SJSA1 (cell line): ENCODE results near the gene ANKRD12. TPM values are rescaled to one million over a fixed set of nuclear protein-coding genes. Genes with fewer than 3 reads are reported as not detected.

Experiments used
- DNase-seq, 2 experiments: peaks; one replicate each; pipeline ENCODE4 v3.0.0-alpha.2; 2015 to 2020; ENCODE audit warnings: low spot score in 2 of 2, low read depth in 1 of 2
- H3K27ac ChIP-seq: fragments of 250-450 bp; sonication (Bioruptor Pico); 2 replicates; pipeline ENCODE4 v1.5.1; 2020; ENCODE audit warnings: mild to moderate bottlenecking, moderate library complexity
- H3K27me3 ChIP-seq: fragments of 250-450 bp; sonication (Bioruptor Pico); replicated peaks from 2 replicates; pipeline ENCODE4 v1.5.1; 2020; ENCODE audit warnings: mild to moderate bottlenecking, moderate library complexity
- H3K36me3 ChIP-seq: fragments of 250-450 bp; sonication (Bioruptor Pico); 2 replicates; pipeline ENCODE4 v1.5.1; 2020; ENCODE audit warnings: mild to moderate bottlenecking
- H3K4me1 ChIP-seq: fragments of 250-450 bp; sonication (Bioruptor Pico); replicated peaks from 2 replicates; pipeline ENCODE4 v1.6.1; 2021; ENCODE audit warnings: mild to moderate bottlenecking
- H3K4me3 ChIP-seq: fragments of 250-450 bp; sonication (Bioruptor Pico); 2 replicates; pipeline ENCODE4 v1.5.1; 2020; ENCODE audit warnings: mild to moderate bottlenecking
- H3K9me3 ChIP-seq: fragments of 250-450 bp; sonication (Bioruptor Pico); replicated peaks from 2 replicates; pipeline ENCODE4 v1.5.1; 2020; ENCODE audit warnings: mild to moderate bottlenecking
- total RNA-seq: library from RNA; depleted of rRNA; stranded (reverse); fragments of >200 nt; shearing (Covaris generic); gene quantifications from 2 replicates; pipeline ENCODE4 v1.2.3, GENCODE V29; 2014; rRNA removed

ANKRD12 gene
- total RNA-seq, 1 experiment from 2014 or later = 38.8 TPM

- H3K27me3 ChIP-seq = no peaks in the 10 kb centered on the region
- no peaks in the 10 kb centered on the region; the same call in 1 of the 2 replicates for H3K4me1 ChIP-seq
- H3K9me3 ChIP-seq = no peaks in the 10 kb centered on the region
- H3K36me3 ChIP-seq = peaks cover 8% of the 10 kb centered on the region
- H3K27ac ChIP-seq = no peak overlapping the region
- no peak overlapping the region for H3K4me3 ChIP-seq
- no peak for DNase-seq
Measured at GRCh38 chr18:9330419-9330818, 193.8 kb downstream of the ANKRD12 start.

- peak overlapping the region; percentile 58 for H3K27ac ChIP-seq
- H3K36me3 ChIP-seq = peaks cover 26% of the 10 kb centered on the region
- peak overlapping the region; percentile 90 for H3K4me3 ChIP-seq
- no peaks in the 10 kb centered on the region for H3K9me3 ChIP-seq
- H3K27me3 ChIP-seq = no peaks in the 10 kb centered on the region
- H3K4me1 ChIP-seq = peaks cover 24% of the 10 kb centered on the region
- peak in 1 of 2 experiments; percentile 92 for DNase-seq
Measured at GRCh38 chr18:9333441-9334328, 197.1 kb downstream of the ANKRD12 start.

GRCh38 chr18:9334329-9334972, 197.9 kb downstream of the ANKRD12 start, which contains the start of gene TWSG1:
TSS of gene TWSG1 (plus strand) at chr18:9334773. CDS start at chr18:9337230, 2,457 bp downstream.
- Histone ChIP-seq H3K27ac (peak within 1 kb of the TSS; percentile 68), H3K27me3 (no peaks in the 10 kb centered on the region), H3K4me1 (peaks cover 24% of the 10 kb centered on the region), H3K4me3 (peak within 1 kb of the TSS; percentile 90), H3K36me3 (peaks cover 32% of the 10 kb centered on the region), H3K9me3 (no peaks in the 10 kb centered on the region)
- DNase-seq = peak; percentile 84 to 98

- DNase-seq = peak in 1 of 2 experiments; percentile 50
- H3K4me3 ChIP-seq = peak overlapping the region; percentile 90
- H3K4me1 ChIP-seq = peaks cover 24% of the 10 kb centered on the region
- no peaks in the 10 kb centered on the region for H3K27me3 ChIP-seq
- peaks cover 38% of the 10 kb centered on the region for H3K36me3 ChIP-seq
- H3K27ac ChIP-seq = peak overlapping the region; percentile 68
- no peaks in the 10 kb centered on the region for H3K9me3 ChIP-seq
Measured at GRCh38 chr18:9334973-9335696, 198.6 kb downstream of the ANKRD12 start.

Other genes with a start within 250 kb of the ANKRD12 start
- gene NDUFV2, start 34.1 kb upstream of the ANKRD12 start, total RNA-seq = 160 and 229 TPM in 2 replicates
- gene TWSG1, start 198.0 kb downstream of the ANKRD12 start, total RNA-seq = 110 and 153 TPM in 2 replicates